ENCODE measurements around the gene DNAL4.
A peak's percentile ranks its signal among the peaks of the same experiment; 100 is the strongest.

DNAL4 gene

DNA sequence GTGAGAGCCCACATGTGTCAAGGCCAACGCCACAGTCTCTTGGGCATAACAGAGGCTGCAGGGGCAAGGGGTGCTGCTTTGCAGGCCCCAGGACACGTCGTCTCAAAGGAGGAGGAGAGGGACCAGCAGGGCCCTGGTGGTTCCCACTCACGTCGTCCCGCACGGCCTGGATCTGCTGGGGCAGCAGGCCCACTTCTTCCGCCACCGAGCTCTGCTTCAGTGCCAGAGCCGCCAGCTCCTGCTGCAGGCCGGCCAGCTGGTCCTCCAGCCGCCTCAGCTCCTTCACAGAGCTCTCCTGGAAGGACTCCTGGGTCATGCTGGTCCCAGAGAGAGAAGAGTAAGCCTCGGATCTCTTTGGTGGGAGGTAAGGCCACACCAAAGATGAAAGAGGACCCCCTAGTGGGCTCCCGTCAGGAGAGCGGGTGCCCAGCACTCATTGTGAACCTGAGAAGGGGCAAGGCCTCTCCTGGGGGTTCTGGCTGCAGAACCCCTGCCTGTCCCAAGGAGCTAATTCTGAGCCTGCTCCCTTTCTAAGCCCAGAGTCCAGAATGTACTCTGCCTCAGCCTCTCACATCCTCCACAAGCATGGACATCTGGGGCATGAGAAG, 53.7 kb downstream of the DNAL4 start:
- DNase-seq (ENCODE audit: low spot score) = no peak

DNA sequence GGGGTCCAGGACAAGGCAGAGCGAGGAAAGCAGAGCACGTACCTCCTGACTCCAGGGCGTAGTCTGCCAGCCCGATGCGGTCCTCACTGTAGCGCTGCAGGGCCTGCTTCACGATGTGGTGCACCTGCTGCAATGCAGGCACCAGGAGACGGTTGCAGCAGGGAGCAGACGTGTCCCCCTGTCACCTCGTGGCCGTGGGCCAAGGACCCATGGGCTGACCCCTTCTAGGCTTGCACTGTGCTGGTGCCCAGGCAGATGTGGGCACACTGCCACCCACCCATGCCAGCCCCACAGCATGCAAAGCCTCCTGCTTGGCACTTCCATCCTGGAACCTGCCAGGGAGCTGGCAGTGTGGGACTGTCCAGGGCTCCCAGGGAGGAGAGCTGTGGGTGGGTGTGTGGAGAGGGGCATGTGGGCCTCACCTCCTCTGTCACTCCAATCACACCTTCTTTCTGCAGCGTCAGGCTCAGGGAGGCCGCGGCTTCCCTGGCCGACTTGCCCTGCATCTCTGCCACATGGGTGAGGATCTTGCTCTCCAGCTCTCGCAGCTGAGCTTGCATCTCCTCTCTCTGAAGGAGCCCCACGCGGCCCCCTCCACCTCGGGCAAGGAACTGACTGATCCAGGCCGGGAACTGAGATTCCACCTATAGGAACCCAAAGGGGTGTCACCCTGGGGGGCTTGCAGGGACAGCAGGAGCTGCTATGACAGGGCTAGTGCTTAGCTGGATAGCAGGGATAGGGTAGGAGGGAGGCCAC, 54.5 kb downstream of the DNAL4 start:
- DNase-seq (ENCODE audit: low spot score) = no peak

DNA sequence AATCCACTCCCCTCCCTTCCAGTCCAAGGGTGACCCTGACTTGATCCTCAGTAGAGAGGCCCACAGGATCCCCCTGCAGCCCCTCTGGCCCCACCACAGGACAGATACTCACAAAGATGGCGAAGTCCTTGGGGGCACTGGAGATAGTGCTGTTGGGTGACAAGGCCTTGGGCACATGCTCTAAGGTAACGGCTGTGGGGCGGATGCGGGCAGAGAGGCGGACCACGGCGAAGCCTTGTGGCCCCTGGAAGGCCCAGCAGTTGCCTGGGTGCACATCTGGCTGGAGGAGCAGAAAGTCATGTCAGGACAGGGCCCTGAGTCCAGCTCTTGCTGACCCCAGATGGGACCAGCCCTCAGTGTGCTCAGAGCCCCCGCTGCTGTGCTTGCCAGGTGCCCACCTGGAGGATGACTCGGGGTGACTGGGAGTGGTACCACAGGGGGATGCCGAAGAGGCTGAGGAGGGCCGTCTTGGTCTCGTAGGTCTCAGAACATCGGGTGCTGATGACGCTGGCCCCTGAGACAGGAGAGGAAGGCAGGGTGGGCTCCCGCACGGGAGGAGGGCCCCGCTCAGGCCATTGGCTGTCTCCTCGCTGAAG, 55.4 kb downstream of the DNAL4 start:
- no peak for DNase-seq (ENCODE audit: low spot score)

DNA sequence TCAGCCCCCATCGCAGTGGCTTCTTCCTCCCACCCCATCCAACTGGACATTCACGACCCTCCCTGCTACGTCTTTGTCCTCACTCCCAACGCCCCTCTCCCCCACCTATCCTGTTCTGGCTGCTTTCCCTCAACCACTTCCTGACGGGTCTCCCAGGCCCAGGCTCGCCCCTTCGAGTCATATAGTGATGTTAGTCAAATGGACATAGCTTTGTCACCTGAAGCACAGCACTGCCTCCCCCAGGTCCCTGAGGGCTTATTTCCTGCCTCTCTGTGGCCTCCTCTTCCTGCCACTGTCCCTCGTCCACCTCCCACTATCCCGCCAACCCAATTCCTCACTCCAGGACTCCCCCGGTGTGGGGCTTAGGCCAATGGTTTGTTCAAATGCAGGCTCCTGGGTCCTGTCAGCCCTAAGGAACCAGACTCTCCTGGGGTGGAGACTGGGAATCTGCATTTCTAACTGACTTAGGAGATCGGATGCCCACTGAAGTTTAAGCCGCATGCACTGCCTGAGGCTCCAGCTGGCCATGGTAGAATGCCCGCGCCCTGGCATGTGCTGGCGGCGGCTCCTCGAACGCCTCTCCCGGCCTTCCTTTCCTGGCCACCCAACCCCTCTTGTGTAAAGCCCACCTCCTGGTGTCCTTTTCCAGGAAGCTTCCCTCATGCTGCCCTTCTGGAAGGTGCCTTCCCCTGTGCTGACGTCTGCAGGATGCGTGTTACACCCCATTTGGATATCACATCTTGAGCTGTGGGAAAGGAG, 56.5 kb downstream of the DNAL4 start:
- DNase-seq (ENCODE audit: low spot score) = no peak

DNA sequence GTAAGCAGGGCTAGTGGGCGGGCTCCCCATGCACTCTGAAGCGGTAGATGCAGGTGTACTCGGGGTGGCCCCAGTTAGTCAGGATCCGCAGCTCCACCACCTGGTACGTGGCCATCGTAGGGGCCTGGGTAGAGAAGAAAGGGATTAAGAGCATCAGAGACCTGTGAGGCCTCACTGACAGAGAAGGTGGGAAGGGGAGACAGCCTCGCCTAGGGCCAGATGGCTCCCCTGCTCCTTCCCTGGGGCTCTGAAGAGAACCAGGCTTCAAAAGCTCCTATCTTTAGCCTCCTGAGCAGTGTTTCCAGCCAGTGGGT, 57.7 kb downstream of the DNAL4 start:
- DNase-seq (ENCODE audit: low spot score) = no peak

DNA sequence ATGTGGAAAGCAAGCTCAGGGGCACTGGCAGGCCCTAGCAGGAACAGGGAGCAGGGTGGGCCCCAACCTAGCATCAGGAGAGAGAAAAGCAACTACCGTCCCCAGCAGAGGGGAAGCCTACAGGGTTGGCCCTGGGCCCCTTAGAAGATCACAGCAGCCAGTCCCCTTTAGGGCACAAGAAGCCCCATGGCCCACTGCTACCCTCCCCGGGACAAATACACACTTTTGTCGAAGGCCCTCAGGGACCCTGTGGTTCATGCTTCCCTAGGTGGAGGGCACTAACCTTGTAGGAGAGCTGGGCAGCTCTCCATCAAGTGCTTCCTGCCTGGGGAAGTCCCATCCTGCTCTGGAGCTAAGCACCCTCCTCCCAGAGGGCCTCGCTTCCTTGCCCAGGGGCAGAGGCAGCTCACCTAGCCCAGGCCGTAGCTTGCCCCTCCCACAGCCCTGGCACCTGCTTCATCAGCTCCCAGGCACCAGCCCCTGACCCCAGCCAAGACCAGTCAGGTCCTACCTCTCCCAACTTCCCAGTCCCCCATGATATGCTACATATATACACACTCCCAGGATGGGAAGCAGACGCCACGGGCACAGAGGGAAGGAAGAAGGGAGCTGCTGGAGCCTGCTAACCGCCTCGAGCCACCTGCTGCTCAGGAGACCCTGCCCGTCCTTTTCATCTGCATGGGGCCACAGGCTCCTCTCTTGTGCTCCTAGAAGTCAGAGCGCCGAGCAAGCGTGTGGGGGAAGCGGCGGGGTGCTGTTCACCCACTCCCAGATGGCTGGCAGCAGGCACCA, 58.3 kb downstream of the DNAL4 start:
- no peak for DNase-seq (ENCODE audit: low spot score)

DNA sequence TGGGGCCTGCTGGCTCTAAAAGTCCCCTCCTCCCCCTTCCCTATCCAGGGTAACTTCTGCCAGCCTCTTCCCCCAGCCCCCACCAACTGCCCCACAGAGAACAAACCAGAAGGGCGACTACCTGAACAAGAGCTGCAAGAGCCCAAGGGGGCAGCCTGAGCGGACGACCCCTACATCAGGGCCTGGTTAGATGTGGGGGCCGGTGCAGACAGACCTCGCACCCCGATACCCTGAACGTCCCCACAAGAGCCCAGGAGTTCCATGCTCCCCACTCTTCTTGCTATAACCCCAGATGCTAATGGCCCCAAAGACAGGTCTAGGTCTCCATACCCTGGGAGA, 58.8 kb downstream of the DNAL4 start:
- no peak for DNase-seq (ENCODE audit: low spot score)

DNA sequence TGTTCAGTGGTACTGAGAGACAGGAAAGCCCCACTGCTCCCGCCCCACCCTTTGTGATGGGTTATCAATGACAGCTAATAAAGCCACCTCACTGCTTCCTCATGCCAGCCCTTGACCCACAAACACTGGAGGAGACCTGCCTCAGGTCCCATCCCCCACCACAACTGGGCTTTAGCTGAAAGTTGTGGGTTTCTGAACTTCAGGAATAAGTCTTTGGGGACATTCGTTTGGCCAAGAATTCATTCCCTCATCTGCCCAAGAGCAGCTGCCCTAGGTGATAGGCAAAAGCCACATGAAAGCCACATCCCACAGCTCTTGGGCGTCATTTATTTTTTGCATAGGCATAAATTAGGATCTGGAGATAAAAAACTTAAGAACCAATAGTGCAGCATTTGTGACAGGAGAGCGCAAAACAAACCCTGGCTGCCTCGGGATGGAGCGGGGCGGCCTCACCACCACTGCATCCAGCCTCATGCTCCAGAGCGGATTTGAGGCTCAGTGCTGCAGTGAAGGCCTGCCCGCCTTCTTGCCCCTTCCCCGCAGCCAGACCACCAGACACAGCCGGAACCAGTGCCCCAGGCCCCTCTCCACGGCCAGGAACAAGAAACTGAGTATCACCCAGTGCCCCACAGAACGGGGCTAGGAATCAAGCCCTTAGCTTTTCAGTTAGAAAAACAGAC, 59.4 kb downstream of the DNAL4 start:
- no peak for DNase-seq (ENCODE audit: low spot score)

DNA sequence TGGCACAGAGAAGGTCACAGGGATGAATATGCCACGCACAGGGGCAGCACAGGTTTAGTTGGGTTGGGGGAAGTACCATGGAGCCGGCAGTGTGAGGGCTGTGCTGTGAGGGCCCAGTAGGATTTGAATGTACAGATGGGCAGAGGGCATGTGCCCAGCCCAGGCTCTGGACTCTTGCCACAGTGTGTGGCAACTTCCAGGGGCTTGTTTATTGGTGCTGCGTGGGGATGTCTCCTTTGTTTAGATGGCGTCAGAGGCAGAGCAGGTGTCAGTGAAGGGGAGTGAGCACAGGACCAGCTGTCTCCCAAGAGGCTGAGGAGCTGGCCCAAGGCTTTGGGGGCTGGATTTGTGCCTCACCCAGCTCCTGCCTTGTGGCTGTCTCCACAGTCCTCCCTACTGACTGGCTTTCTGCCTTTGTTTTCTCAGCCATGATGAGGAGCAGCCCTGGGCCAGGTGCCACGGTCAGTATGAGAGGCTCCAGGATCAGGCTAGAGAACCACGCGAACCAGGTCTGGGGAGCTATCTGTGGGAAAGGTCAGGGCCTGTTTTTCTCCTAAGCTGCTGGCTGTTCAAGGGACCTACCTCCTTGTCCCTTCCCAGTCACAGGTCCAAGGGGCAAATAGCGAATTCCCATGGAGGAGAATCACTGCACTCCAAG, 60.1 kb downstream of the DNAL4 start:
- DNase-seq (ENCODE audit: low spot score) = no peak

DNA sequence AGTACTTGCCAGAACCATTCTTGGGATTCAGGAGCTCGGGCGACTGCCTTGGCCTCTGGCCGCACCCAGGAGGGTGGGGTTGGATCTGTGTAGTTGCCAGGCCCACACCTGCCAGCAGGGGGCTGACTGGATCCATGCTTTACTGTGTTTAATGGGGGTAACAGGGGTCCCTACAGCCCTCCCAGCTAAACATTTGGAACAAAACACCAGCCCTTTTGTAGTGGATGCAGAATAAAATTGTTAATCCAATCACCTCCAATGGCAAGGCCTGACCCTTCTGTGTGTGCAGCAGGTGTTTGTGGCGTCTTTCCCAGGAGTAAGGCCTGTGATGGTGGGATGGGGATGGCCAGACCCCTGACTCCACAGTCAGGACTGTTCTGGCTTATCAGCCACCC, 60.6 kb downstream of the DNAL4 start:
- peak; percentile 78 for DNase-seq (ENCODE audit: low spot score)

DNA sequence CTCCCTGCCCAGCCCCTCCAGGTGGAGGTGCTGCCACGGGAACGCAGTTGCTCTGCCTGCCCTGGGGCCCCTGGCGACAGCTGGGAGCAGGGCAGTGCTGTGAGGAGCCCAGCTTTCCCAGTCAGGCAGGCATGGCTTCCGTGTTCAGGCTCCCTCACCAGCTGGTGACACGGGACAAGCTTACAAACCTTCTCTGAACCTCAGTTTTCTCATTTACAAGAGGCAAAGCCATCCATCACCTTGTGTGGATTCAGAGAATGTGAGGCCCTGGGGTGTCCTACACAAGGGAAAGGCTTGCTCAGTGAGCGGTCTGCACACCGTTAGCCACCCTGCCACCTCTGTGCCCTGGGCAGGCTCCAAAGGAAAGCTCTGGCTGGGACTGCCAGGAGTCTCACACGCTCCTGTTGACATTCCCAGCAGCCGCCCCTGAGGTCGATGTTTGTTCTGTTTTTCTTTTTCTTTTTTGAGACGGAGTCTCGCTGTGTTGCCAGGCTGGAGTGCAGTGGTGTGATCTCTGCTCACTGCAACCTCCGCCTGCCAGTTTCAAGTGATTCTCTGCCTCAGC, 61.6 kb downstream of the DNAL4 start:
- no peak for DNase-seq (ENCODE audit: low spot score)

DNA sequence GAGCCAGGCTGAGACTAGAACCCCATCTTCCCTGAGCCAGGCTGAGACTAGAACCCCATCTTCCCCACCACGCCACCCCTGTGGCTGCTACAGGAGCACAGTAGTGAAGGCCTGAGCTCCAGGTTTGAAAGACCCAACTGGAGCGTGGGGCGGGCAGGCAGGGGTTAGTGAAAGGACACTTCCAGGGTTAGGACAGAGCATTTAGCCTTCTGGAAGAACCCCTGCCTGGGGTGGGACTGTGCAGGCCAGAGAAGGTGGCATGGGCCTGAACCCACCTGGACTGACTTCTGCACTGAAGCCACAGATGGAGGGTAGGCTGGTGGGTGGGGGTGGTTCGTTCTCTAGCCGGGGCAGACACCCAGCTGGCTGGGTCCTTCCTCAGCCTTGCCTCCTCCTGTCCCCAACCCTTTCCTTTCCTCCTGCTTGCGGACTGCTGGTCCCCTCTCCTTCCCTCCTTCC, 62.2 kb downstream of the DNAL4 start:
- DNase-seq (ENCODE audit: low spot score) = no peak

DNA sequence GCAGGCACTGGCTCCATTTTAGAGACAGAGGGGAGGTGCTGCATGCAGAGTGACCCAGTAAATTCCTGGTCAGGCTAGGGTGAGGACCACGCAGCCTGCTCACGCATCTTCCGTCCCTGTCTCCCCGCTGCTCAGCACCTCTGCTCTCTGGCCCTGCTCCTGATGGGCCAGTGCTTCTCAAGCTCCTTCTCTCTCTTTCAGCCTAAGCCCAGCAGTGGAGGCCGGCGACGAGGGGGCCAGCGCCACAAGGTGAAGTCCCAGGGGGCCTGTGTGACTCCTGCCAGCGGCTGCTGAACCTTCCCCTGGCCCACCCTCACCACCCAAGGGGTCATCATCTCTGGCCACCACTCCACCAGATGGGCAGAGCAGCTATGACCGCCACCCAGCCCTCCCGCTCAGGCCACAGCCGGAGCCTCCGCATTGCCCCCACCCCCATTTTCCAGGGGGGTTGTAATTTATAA, 63.5 kb downstream of the DNAL4 start:
- no peak for DNase-seq (ENCODE audit: low spot score)

DNA sequence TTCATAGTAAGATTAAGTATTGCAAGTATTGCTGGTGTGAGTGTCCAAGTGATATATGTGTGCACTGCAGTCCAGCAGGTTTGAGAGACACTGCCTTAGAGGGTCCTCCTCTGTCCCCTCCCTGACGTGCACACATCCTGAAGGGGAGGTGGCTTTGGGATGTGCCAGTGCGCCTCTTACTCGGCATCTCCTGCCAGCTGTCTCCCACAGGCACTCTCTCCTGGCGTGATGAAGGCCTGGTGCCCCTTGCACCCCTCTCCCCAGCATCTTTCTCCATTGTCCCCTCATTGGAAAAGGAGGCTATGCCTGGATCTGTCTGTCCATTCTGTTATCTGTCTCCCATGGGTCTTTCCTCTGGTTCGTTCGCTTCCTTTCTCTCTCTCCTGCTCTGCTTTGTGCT, 64.0 kb downstream of the DNAL4 start:
- DNase-seq (ENCODE audit: low spot score) = no peak

DNA sequence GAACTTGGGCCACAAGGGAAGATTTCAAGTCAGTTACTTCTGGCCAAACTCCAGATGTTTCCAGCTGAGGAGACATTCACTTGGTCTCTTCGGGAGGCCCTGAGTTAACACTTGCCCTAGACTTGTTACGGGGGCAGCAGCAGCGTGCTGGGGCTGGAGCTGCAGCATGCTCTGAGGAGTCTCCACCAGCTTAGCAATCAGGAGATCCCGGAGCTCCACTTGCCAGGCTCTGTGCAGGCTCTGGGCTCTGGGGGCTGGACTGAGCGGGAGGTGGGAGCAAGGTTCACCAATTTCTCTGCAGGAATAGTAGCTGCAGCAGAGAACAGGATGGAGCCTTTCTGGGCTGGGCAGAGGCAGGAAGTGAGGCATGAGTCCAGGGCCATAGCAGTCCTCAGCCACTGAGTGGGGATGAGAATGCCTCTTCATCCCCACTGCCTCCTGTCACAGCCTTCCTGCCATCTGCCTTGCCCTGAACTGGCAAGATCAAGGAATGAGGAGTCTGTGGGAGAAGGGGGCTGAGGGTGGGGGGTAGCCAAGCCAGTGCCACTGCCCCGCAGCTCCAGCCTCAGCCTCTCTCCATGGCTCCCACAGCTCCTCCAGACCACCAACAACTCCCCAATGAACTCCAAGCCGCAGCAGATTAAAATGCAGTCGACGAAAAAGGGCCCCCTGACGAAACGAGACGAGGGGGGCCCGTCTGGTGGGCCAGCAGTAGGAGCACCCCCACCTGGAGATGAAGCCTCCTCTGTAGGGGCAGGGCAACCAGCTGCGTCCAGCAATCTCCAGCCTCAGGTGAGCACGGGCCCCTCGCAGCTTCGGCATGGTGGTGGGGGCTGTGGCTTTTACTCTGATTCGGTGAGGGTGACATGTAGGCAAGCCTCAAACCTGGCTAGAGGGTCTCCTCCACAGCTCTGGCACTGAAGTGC, 64.8 kb downstream of the DNAL4 start:
- DNase-seq (ENCODE audit: low spot score) = no peak

Data from HuH-7 (cell line).